ENCODE results near the gene KIAA1328.
"Not testable (repeated sequence)": the region's sequence is repeated elsewhere in the genome, so short reads cannot be mapped to it uniquely, and the experiment has no call there.

Gene KIAA1328

DNA sequence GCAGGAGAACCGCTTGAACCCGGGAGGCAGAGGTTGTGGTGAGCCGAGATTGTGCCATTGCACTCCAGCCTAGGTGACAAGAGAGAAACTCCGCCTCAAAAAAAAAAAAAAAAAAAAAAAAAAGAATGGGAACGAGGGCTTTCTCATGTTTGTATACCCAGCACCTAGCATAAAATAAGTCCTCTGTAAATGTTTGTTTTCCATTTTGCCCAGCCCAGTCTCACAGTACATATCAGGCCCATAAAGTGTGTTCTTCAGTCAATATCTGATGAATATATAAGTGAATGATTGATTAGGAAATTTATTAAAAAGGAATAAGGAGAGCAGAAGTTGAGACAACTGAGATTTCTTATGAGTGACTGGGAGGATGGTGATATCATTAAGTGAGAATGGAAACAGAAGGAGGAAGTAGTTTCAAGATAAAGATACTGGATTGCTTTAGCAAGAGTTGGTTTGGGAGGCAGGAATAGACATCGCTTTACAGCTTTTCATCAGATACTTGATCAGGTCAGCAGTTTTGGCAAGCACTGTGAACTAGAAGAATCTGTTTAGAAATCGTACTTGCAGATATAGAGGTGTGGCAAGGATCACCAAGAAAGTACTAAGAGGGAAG is 327.5 kb downstream of the KIAA1328 start:
- no peak for DNase-seq (ENCODE audit: low read depth)

DNA sequence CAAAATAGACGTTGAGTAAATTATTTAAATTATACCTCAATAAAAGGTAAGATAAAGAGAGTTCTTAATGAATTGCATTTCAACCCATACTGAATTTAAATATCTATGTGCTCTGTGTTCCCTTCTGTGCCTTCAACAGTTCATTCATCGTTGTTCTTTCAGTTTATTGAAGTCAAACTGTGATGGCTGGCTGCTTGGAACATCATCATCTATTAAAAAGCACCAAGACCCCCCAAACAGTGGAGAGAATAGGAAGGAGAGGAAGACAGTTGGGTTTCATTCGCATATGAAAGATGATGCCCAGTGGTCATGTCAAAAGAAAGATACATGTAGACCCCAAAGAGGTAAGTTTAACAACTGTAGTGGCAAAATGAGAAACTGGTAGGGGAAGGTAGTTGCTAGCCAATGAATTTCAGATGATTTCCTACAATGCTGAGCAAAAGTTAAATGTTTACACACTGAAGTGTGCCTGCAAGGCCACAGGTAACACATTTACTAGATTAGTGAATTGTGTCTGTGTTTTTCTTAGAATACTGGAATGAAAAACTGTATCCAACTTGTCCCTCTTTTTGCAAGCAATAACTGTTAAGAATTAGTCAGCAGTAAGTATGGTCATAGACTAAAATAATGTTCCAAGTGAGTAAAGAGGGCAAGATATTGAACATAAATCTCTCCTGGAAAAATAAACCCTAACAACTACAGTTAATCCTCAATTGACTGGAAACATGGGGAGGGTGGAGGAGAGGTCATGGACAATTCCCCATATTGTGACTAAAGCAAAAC is 331.3 kb downstream of the KIAA1328 start:
- DNase-seq (ENCODE audit: low read depth) = peak; percentile 13

DNA sequence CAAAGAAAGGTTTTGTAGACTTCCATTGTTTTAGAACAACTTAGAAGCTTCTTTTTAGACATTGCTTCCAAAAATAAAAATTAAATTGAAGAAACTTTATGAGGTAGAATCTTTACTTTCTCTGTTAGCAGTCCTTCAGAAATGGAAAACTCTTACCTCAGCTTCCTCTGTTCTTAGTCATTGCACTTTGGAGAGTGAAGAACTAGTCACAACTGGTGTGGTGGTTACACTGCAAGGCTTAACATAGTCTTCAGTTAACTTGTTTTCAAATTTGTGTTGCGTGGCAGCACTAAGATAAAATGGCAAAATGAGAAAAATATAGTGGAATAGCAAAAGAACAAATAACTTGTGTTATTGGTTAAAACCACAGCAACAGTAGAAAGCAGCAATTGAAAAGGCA is 332.6 kb downstream of the KIAA1328 start:
- DNase-seq (ENCODE audit: low read depth) = no peak

DNA sequence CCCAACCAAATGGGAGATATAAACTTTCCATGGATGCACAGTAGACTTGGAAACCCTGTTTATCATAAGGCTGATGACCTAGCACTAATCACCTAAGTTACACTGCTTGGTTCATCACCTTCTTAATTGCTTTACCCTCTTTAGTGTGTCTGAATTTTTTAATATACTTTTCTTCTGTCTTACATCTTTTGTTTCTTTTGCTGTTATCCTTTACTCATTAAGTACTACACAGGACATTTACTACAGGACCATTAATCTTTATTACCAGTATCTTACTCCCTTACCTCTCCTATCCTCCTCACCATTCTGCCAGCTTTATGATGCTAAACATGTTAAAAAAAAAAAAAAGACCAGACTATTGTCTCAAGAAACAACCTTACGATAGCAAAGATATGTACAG is 333.6 kb downstream of the KIAA1328 start:
- DNase-seq (ENCODE audit: low read depth) = no peak

DNA sequence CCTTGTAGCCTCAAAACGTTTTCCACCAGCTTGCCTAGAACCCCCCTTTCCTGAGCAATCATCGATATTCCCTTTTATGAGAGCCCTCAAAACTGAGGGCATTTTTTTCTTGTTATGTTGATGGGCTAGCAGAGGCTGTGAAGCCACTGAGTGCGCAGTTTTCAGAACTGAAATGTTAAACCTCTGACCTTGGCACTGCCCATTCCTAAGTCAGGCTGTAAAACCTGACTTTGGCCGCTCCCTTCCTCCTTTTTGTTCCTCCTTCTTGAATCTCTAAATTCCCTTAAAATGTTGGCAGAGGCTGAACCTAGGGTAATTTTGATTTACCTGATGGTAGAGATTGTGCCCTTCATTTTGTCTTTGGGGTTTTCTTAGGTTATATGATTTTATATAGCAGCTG is 334.2 kb downstream of the KIAA1328 start:
- DNase-seq (ENCODE audit: low read depth) = no peak

DNA sequence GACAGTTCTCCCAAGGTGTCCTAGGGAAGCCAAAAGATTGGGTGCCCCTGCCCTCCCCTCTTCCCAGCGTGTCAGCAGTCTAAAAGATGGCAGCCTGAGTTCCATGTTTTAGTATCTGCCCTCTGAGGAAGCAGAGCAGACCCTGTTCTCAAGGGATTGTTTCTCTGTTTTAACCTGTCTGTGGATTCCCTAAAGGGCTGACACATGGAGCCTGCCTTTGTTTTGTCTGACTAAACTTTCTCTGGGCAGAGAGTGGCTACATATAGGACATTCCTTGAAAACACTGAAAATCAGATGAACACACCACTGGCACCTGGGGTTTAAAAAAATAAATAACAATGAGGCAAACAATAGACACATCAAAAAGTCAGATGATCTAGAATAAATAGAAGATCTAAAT is 337.6 kb downstream of the KIAA1328 start:
- DNase-seq (ENCODE audit: low read depth) = no peak

DNA sequence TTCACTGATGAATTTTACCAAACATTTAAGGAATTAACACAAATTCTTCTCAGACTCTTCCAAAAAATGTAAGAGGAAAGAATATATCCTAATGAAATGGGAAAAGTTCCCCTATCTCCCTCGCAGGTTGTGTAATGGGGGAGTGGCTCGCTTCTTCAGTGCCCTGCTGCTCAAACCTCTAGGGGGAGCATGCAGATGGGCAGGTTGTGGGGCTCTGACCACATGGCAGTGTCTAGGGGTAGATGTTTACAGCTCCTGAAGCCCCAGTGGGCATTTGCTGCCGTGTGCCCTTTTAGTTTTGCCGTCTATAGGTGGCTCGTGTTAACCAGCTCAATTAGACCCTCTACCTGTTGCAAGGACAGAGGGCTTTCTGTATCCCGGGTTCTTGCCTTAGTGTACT is 338.0 kb downstream of the KIAA1328 start:
- not testable (repeated sequence) for DNase-seq (ENCODE audit: low read depth)

DNA sequence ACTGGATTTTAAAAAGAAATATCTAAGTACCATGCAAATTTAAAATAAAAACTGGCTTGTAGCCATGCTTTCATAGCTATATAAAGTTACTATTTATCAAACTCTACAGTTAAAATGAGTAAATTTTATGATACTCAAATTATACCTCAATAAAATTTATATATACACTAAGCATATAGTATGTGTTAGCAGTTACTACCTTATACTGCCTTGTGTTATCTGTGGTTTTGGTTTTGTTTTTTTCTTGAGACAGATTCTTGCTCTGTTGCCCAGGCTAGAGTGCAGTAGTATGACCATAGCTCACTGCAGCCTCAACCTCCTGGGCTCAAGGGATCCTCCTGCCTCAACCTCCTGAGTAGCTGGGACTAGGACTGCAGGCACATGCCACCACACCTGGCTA is 342.1 kb downstream of the KIAA1328 start:
- no peak for DNase-seq (ENCODE audit: low read depth)

DNA sequence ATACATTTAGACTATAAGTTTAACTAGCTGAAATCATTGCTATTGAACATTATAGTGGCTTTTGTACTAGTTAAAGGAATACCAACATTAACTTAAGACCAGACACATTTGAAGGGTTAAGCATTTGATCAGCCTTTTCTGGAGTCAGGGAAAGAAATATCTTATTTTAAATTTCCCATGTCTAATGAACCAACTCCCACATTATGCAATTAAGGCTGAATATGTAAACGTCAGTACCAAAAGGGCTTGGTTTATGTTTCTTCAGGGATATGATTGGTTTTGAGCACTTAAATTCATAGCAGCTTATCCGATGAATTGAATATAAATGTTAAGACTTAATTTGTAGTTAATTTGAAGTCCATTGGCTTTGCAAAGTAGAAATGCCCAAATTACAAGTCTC is 344.5 kb downstream of the KIAA1328 start:
- DNase-seq (ENCODE audit: low read depth) = no peak

DNA sequence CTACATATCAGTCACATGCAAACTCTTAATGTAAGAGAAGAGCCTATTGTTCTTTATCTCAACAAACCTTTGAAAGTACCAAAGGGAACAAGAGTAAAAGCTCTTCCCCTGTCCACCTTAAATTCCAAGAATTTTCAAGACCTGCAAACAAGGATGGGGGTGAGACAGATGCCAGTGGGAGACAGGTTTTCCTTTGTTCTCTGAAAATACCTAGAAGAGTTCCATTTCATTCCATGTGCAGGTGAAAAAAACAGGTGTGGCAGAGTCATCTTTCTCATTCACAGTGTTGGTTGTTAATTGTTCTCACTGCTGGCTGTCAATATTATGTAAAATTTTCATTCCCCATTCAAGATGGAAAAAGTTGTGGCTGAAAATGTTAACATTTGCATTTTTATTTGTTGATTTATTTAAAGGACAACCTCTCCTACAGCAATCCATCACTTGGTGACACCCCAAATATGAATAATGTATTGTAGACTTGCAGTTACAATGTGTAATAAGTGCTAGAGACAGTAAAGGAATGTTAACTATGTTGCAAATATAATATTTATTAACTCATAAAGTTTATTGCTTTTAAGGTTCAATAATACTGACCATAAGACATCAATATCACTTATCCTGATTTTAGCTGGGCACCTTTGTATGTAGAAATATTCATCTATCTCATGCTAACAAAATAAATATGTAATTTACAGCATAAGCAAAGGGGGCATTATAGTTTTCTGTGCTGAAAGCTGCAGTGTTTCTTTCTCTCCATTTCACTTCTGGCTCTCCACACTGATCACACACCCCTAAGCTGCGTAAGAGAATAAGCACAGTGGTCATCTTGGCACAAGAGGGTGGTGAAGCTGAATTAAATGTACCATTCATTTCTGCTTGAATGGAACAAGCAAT is 347.0 kb downstream of the KIAA1328 start:
- DNase-seq (ENCODE audit: low read depth) = no peak

DNA sequence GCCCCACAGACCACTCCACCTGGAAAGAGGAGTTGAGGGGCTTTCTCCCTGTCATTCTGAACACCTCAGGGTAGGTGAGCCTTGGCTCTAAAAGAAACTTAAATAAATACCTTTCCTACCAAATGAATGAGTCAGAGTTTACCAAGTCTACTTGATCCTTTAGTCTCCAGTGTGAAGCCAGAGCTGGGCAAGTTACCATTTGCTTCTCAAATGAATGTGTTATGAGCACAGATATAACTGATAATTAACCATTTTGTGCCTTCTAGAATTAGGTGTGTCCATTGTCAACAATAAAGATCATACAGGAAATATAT is 347.7 kb downstream of the KIAA1328 start:
- no peak for DNase-seq (ENCODE audit: low read depth)

DNA sequence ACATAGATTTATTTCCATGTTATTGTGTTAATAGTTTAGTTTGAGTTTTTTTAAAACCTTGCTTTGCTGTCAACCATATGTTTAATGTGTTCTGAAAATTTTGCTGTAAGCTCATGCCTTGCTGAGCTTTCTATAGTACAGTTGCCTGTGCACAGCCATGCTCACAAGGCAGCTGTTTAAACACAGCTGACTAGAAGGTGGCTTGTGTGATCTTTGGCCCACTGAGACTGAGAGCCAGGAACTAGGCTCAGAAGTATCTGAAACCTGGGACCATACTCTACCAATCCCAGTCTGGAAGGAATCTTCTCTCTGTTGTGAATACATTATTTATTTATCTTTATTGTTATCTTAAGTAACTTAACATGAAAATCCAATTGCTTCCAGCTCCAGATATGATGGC is 350.5 kb downstream of the KIAA1328 start:
- no peak for DNase-seq (ENCODE audit: low read depth)

DNA sequence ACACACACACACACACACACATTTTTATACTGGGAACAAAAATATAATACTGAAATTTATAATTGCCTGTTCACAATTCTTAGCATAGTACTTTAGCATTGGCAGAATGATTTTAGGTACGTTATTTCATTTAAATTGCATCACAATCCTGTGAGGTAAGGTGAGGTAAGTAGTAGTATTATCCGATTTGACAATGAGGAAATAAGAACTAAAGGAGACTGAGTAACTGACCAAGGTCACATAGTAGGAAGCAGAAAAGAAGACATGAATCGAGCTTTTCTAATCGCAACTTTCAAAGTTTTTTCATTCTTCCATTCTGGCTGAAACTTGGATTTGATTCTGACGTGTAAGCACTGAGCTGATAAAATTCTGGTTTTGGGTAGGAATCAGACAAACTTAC is 351.2 kb downstream of the KIAA1328 start:
- DNase-seq (ENCODE audit: low read depth) = no peak

DNA sequence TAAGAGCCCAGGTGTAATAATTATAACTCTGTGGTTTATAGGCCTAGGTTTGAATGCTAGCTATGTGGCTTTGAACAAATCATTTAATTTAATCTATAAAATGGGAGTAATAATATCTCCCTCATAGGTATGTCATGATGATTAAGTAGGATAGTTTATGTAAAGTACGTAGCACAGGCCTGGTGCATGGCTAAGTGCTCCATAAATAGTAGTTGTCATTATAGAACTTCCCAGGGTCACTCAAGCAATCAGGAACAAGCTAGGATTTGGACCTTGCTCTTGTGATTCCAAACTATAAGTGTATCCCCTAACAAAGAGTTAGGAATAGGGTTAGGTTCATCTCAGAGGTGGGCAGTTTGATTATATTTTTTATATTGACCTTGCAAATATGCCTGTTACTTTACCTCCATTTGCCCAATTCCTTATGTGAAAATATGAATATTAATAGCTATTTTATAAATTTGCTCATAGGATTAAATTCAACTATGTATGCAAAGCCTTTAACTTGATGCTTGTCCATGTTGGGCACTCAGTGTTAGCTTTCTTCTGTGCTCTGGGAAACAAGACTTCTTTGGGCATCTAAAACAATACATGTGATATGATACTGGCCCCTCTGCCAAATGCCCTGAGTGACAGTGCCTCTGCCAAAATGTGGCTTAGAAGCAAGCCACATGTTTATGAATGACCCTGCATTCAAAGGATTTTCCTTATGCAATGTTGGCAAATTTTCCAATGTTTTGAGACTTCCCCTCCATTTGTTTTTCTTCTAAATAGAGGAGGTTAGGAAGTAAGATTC is 353.6 kb downstream of the KIAA1328 start:
- DNase-seq (ENCODE audit: low read depth) = no peak

DNA sequence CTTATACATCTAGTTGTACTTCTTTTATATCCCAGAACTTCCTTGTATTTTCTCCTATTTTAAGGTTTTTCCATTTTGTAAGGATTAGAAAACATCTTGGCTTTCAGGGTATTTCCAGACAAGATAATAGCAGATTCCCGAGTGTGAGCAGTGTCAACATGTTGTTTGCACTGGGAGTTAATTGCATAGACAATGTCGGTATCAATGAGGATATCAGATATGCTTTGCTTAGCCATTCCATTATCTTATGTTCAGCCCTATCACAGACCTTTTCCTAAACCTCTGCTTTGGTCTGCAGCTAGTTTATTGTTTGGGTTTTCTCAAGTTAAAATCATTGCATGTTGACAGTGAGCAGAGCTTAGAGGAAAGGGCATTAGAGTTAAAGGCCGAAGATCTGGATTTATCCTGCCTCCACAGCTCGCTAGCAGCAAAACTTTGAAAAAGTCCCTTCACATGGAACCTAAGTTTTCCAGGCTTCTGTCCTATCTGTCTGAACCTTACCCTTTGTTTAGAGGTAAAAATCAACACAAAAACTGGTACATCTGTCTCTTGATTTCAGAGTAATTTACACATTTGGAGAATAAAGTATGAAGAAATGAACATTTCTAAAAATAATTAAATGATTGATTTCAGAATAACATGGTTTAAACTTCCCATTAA is 355.4 kb downstream of the KIAA1328 start:
- DNase-seq (ENCODE audit: low read depth) = no peak

DNA sequence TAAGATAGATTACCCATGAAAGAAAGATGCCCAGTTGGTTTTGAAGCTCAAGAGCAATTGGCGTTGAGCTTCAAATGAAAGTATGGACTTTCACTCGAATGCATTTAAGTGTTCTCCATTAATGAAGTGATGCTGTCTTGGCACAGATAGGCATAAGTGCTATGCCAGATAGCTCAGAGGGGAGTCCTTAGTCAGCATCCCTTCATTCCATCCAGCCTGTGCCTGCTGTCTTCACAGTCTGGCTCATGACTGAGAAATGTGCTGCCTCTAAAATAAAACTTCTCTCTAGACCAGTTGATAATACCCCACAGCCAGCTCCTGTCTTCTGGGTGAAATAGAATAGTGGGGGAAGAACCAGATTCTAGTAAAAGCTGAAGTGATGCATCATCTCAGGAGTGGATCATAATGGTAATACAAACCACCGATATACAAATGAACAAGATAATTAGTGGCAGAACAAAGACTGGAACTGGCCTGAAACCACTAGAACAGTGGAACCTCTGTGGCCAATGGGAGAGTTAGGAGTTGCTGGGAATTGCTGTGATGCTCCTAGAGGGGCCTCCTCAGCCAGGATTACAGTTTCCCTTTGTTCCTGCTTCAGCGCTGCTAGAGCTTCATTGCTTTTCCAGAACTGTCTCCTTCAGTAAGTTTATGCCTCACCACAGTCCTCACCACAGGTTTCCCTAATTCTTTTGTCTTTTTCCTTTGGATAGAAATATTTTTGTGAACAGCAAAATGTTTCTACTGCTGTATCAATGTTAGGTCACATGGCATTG is 359.3 kb downstream of the KIAA1328 start:
- DNase-seq (ENCODE audit: low read depth) = no peak

DNA sequence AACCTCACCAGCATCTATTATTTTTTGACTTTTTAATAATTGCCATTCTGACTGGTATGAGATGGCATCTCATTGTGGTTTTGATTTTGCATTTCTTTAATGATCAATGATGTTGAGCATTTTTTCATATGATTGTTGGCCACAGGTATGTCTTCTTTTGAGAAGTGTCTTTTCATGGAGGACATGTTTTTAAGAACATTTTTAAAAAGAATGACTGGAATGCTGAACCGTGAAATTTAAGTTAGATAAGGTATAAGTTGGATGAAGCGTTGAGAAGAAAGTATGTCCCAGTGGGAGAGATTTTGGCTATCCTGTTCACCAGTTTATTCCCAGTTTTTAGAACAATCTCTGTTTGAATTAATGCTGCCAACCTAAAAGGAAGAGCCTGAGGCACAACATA is 370.8 kb downstream of the KIAA1328 start:
- no peak for DNase-seq (ENCODE audit: low read depth)

DNA sequence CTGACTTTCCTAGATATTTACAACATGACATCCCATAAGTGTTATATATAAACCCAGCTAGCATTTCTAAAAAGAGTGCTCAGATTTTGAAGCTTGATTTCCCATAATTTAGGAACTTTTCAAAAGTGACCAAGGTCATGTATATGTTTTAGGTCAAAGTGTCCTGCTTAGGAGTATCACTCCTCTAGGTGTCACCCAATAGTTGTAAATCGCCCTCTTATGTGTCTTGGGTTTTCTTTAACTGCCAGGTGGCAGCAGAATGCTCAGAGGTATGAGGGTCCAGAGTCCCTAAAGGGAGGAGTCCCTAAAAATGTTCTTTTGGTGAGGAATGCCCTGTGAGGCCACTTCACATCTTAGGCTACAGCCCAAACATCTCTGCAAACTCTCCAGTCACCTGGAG is 378.4 kb downstream of the KIAA1328 start:
- DNase-seq (ENCODE audit: low read depth) = no peak

DNA sequence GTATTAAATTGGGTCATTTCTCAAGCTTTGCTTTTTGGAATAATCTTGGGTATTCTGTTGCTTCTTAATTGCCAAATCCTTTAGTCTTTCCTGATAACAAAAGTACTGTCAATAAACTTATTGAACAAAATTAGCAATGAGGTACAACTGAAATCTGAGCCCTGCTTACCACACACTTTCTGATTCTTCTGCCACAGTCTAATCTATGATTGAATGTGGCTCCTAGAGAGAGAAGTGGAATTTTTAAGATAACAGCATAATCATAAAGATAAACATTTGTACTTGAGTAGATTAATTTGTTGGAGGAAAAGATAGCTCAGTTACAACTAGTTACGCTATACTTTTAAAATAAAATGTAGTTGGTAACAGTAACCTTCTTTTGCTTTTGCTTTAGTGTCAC is 381.9 kb downstream of the KIAA1328 start:
- DNase-seq (ENCODE audit: low read depth) = no peak

DNA sequence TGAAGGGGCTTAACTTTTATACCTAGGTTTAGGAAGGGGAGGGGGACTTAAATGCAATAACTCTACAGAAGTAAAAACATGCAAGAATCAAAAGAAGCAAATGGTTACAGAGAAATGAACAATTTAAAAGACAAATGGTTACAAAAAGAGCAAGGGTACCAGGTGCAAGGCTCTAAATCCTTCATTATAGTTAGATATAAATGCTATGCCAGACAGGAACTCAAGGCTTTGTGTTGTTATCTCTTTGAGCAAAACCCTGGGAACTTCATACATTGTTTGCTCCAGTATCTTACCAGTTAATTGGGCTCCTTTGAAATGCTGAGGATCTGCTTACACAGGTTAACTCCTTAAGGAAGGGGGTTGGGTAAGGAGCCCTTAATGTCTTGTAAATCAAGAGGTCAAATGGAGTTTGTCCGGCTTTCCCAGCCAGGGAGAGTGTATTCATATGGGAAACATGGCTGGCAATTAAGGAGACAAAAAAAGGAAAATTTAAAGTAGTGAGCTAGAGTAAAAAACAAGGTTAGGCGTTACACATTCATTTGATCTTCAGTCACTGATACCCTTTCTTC is 389.2 kb downstream of the KIAA1328 start:
- DNase-seq (ENCODE audit: low read depth) = no peak

DNA sequence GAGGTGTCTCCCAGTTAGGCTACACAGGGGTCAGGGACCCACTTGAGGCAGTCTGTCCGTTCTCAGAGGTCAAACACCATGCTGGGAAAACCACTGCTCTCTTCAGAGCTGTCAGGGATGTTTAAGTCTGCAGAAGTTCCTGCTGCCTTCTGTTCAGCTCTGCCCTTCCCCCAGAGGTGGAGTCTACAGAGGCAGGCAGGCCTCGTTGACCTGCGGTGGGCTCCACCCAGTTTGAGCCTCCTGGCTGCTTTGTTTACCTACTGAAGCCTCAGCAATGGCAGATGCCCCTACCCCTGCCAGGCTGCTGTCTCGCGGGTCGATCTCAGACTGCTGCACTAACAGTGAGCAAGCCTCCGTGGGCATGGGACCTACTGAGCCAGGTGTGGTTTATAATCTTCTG is 390.3 kb downstream of the KIAA1328 start:
- no peak for DNase-seq (ENCODE audit: low read depth)
